HG02885 (cell line): ENCODE results near the gene TAMALIN.
A peak's percentile ranks its signal among the peaks of the same experiment; 100 is the strongest.

ENCODE experiments used
- ATAC-seq: cut with Tn5 transposase; IDR thresholded peaks from one replicate; pipeline ENCODE4 v1.9.1; 2021; ENCODE audit warnings: mild to moderate bottlenecking; ENCODE audit not compliant: unreplicated experiment, poor library complexity

TAMALIN gene

GRCh38 chr12:51980051-51980808 lies 26.5 kb upstream of the TAMALIN start:
- peak; percentile 74 for ATAC-seq

GRCh38 chr12:51980809-51981127 lies 26.0 kb upstream of the TAMALIN start:
- ATAC-seq = no peak

- ATAC-seq = no peak
Observed at GRCh38 chr12:51984657-51985056, 22.1 kb upstream of the TAMALIN start.

GRCh38 chr12:51985154-51985835 lies 21.5 kb upstream of the TAMALIN start:
- ATAC-seq = no peak

GRCh38 chr12:51986834-51987233 lies 19.9 kb upstream of the TAMALIN start:
- no peak for ATAC-seq

GRCh38 chr12:51992246-51992645 lies 14.5 kb upstream of the TAMALIN start:
- ATAC-seq = no peak

- no peak for ATAC-seq
Observed at GRCh38 chr12:51994539-51994820, 12.3 kb upstream of the TAMALIN start.

GRCh38 chr12:51994959-51995358 lies 11.8 kb upstream of the TAMALIN start:
- ATAC-seq = no peak

GRCh38 chr12:51997136-51997535 lies 9.6 kb upstream of the TAMALIN start:
- no peak for ATAC-seq

- ATAC-seq = no peak
Observed at GRCh38 chr12:52003016-52003550, 3.7 kb upstream of the TAMALIN start.

GRCh38 chr12:52003591-52003990 lies 3.2 kb upstream of the TAMALIN start:
- ATAC-seq = no peak

GRCh38 chr12:52004042-52004648 lies 2.6 kb upstream of the TAMALIN start:
- no peak for ATAC-seq

GRCh38 chr12:52005218-52005902 lies 1.4 kb upstream of the TAMALIN start:
- ATAC-seq = no peak

GRCh38 chr12:52005903-52006703 lies 643 bp upstream of the TAMALIN start:
- ATAC-seq = peak; percentile 80

- ATAC-seq = no peak
Observed at GRCh38 chr12:52007158-52007921, 594 bp downstream of the TAMALIN start.

- no peak for ATAC-seq
Observed at GRCh38 chr12:52007982-52008510, 1.3 kb downstream of the TAMALIN start.

- ATAC-seq = no peak
Observed at GRCh38 chr12:52009081-52009751, 2.5 kb downstream of the TAMALIN start.

GRCh38 chr12:52010152-52010622 lies 3.4 kb downstream of the TAMALIN start:
- no peak for ATAC-seq
